Kidney (tissue), 14 donors: ENCODE results near the gene MAP3K2. TPM values are rescaled to one million over a fixed set of nuclear protein-coding genes. Genes with fewer than 3 reads are reported as not detected.

Experiments
- DNase-seq, 5 donors: peaks; one replicate each; pipeline ENCODE4 v3.0.0-alpha.2; 2013 to 2020
- FAIRE-seq: peaks from 2 replicates; lab custom pipeline; 2012; peaks lifted over from hg19 to GRCh38; lab: Jason Lieb, UNC
- H3K27ac ChIP-seq, 2 donors: one replicate each; pipeline ENCODE4 v1.7.0; 2013; ENCODE audit warnings: low read depth in 2 of 2, low read length in 2 of 2, inconsistent platforms in 1 of 2
- H3K27me3 ChIP-seq: one replicate; pipeline ENCODE4 v1.7.1; 2013; ENCODE audit warnings: low read length, inconsistent platforms; ENCODE audit not compliant: control insufficient read depth, insufficient read depth
- H3K36me3 ChIP-seq, 3 donors: one replicate each; pipeline versions ENCODE4 v1.7.0 to v1.7.1; 2013; ENCODE audit warnings: low read length in 3 of 3, control low read depth in 1 of 3, inconsistent platforms in 1 of 3; ENCODE audit not compliant: insufficient read depth in 3 of 3, control insufficient read depth in 2 of 3
- H3K4me1 ChIP-seq, 3 donors: one replicate each; pipeline versions ENCODE4 v1.7.0 to v1.7.1; 2013; ENCODE audit warnings: low read length in 3 of 3, inconsistent platforms in 1 of 3, low read depth in 1 of 3; ENCODE audit not compliant: control insufficient read depth in 2 of 3, insufficient read depth in 2 of 3
- H3K4me3 ChIP-seq, 3 donors: one replicate each; pipeline versions ENCODE4 v1.7.0 to v1.8.1; 2013; ENCODE audit warnings: low read length in 3 of 3, control low read depth in 1 of 3, inconsistent platforms in 1 of 3
- H3K9ac ChIP-seq, 3 donors: one replicate each; pipeline versions ENCODE4 v1.7.0 to v1.7.1; 2013; ENCODE audit warnings: low read length in 3 of 3, control low read depth in 1 of 3, inconsistent platforms in 1 of 3
- H3K9me3 ChIP-seq, 3 donors: one replicate each; pipeline versions ENCODE4 v1.7.0 to v1.7.1; 2013; ENCODE audit warnings: low read length in 3 of 3, control low read depth in 1 of 3, inconsistent platforms in 1 of 3; ENCODE audit not compliant: control insufficient read depth in 2 of 3, insufficient read depth in 1 of 3
- CTCF ChIP-seq: IDR thresholded peaks from 3 replicates; pipeline ENCODE4 v1.5.1; 2012; ENCODE audit warnings: mild to moderate bottlenecking, moderate library complexity, borderline replicate concordance; ENCODE audit not compliant: insufficient read depth; ENCODE audit errors: extremely low read depth
- intact Hi-C: fragments of 100-400 bp; cut with DNase I; formaldehyde crosslinking; loops from one replicate; pipeline ENCODE4 v1.11.1; 2022
- polyA plus RNA-seq: library from polyadenylated mRNA; stranded (reverse); fragments of 350-450 nt; fragmentation: Illumina TruSeq; extraction: RNeasy Lipid Tissue Mini Kit (QIAGEN cat#74804); gene quantifications from one replicate; pipeline ENCODE4 v1.2.3, GENCODE V29; 2014; ENCODE audit warnings: low read depth, low replicate concordance; ENCODE audit not compliant: insufficient read depth
- total RNA-seq: library from RNA; stranded (reverse); fragmentation: NEBNext Ultra II Directional; extraction: Animal tissue kit (Norgen Biotek cat#: 25700); gene quantifications from one replicate; pipeline ENCODE4 v1.2.1, GENCODE V29; 2021
- donor health status: control.
- donor health status: control.
- donor health status: control.
- donor health status: control.
- donor health status: control.
- donor health status: DM: yes; HTN: yes; CAD: no.
- donor health status: Normal renal cell carcinoma (clear cell type).

MAP3K2 gene
- total and polyA plus RNA-seq, 2 donors from 2014 or later, result 4.9 to 65.3 TPM

GRCh38 chr2:127397568-127398238 is 9.9 kb upstream of the MAP3K2 start:
- H3K9me3 ChIP-seq, result no peaks in the 10 kb centered on the region
- FAIRE-seq, result no peak
- no peaks in the 10 kb centered on the region for H3K27me3 ChIP-seq
- no peak for TF ChIP-seq CTCF
- H3K9ac ChIP-seq, result no peak overlapping the region
- peak in 1 of 5 donors; percentile 60 for DNase-seq
- H3K27ac ChIP-seq, result no peak overlapping the region
- no peaks in the 10 kb centered on the region for H3K36me3 ChIP-seq
- H3K4me1 ChIP-seq, result peaks cover 0 to 6% (median 0%) of the 10 kb centered on the region in 3 donors
- intact Hi-C loops, result no loop called here
- H3K4me3 ChIP-seq, result no peak overlapping the region

GRCh38 chr2:127394492-127394891 is 6.7 kb upstream of the MAP3K2 start:
- intact Hi-C loops, result no loop called here
- H3K36me3 ChIP-seq, result no peaks in the 10 kb centered on the region
- H3K4me1 ChIP-seq, result no peaks in the 10 kb centered on the region
- no peak for FAIRE-seq
- TF ChIP-seq CTCF, result no peak
- H3K27ac ChIP-seq, result no peak overlapping the region
- H3K27me3 ChIP-seq, result no peaks in the 10 kb centered on the region
- no peaks in the 10 kb centered on the region for H3K9me3 ChIP-seq
- H3K9ac ChIP-seq, result no peak overlapping the region
- DNase-seq, result no peak
- no peak overlapping the region for H3K4me3 ChIP-seq

GRCh38 chr2:127392828-127393578 is 5.2 kb upstream of the MAP3K2 start:
- H3K36me3 ChIP-seq, result no peaks in the 10 kb centered on the region
- no peak overlapping the region for H3K4me3 ChIP-seq
- FAIRE-seq, result no peak
- intact Hi-C loops, result no loop called here
- TF ChIP-seq CTCF, result no peak
- peaks cover 0 to 11% (median 4%) of the 10 kb centered on the region in 3 donors for H3K4me1 ChIP-seq
- H3K9ac ChIP-seq, result no peak overlapping the region
- no peaks in the 10 kb centered on the region for H3K27me3 ChIP-seq
- no peak overlapping the region for H3K27ac ChIP-seq
- no peaks in the 10 kb centered on the region for H3K9me3 ChIP-seq
- DNase-seq, result no peak
